Activated CD4-positive, alpha-beta memory T cell treated with anti-CD3 and anti-CD28 coated beads for 36 hours (primary cell): ENCODE data around the gene VDR. TPM values are rescaled to one million over a fixed set of nuclear protein-coding genes. Genes with fewer than 3 reads are reported as not detected.

Experiments used
- CTCF ChIA-PET: fragments of 350-600 bp; sonication (Branson Sonifier 250); formaldehyde crosslinking; loops from one replicate; lab custom pipeline; 2021; ENCODE audit warnings: antibody characterized with exemption, inconsistent platforms; lab: Charles Lee
- POLR2A ChIA-PET: fragments of 350-600 bp; sonication (Branson Sonifier 250); formaldehyde crosslinking; loops from one replicate; lab custom pipeline; 2021; ENCODE audit warnings: antibody characterized with exemption; lab: Charles Lee
- DNase-seq: peaks from one replicate; pipeline ENCODE4 v3.0.0-alpha.2; 2020
- H3K27ac Mint-ChIP-seq: one replicate; pipeline ENCODE4 v1.8.0; 2021; ENCODE audit warnings: mixed read lengths
- H3K27me3 Mint-ChIP-seq: one replicate; pipeline ENCODE4 v1.8.0; 2021; ENCODE audit warnings: mixed read lengths
- H3K36me3 Mint-ChIP-seq: one replicate; pipeline ENCODE4 v1.8.0; 2021; ENCODE audit warnings: mixed read lengths
- H3K4me1 Mint-ChIP-seq: one replicate; pipeline ENCODE4 v1.8.0; 2021; ENCODE audit warnings: low read depth, mixed read lengths
- H3K4me3 Mint-ChIP-seq: one replicate; pipeline ENCODE4 v1.8.0; 2021; ENCODE audit warnings: mild to moderate bottlenecking, mixed read lengths
- H3K9me3 Mint-ChIP-seq: one replicate; pipeline ENCODE4 v1.8.0; 2021; ENCODE audit warnings: mixed read lengths
- intact Hi-C: fragments of 100-400 bp; cut with micrococcal nuclease; formaldehyde crosslinking; loops from one replicate; pipeline ENCODE4 v1.15.1; 2023
- total RNA-seq, 2 experiments: library from RNA; stranded (reverse); gene quantifications; one replicate each; pipeline ENCODE4 v1.2.3, GENCODE V29; 2021

VDR gene
- 100 to 1,000 TPM; 156 TPM for total RNA-seq

DNA sequence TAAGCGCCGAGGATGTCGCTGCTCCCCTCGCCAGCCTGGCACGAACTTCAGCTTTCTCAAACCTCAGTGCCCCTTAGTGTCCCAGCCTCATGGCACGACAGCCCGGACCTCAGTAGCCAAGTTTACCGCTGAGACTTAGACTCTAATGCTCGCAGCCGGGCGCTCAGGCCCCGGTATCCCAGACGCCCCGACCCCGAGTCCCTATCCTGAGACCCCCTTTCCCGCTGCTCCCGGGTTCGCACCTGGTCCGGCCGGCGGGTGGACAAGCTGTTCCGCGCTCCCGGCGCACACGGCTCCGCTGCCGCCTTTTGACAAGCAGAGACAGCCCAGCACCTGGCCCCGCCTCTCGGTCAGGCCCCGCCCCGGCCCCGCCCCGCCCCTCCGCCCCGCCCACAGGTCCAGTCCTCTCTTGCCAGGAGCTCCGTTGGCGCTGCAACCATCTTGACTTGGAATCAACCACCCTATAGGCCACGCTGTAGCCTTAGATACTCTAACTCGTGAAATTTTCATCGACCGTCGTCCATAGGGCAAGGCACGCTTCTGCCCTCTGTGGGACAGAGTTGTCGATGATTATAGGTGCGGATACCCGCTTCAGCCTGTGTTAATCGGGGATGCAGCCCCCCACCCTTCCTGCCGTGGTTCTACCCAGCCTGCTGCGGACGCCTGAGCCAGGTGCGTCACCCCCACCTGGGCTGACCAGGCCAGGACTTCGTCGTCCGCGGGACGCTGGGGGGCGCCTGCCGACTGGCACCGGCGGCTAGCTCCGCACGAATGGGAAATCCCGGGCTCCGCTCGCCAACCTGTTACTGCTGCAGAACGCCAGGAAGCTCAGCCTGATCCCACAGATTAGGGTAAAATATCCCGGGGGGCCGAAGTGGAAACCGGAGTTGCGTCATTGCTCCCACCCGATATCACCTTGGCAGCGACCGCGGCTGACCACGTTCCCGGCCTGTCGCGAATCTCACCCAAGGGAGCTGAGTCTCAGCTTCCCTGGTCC lies at the start of gene VDR:
TSS of gene VDR (minus strand) at position 282 of the 997 bp plus-strand sequence. CDS start 25,881 bp downstream, outside the sequence.
- Mint-ChIP-seq H3K4me3 (peak within 1 kb of the TSS; percentile 97), H3K36me3 (peaks cover 32% of the 10 kb centered on the region), H3K27me3 (peaks cover 7% of the 10 kb centered on the region), H3K9me3 (no peaks in the 10 kb centered on the region), H3K4me1 (peaks cover 41% of the 10 kb centered on the region), H3K27ac (peak within 1 kb of the TSS; percentile 93)
- intact Hi-C loops, result loop anchor here (1.0 to 5.0 kb wide), 8 partner anchors 20 to 1207 kb away; partner anchors contain the start of genes LMBR1L, RPAP3 and SENP1
- CTCF ChIA-PET, result interaction anchor here (0.6 to 4.0 kb wide), 26 partner anchors 9 to 263 kb away, joined by 3 to 34 read pairs (median 4); partner anchors contain the start of gene TMEM106C
- DNase-seq, result peak; percentile 87
- POLR2A ChIA-PET, result interaction anchor here (0.6 to 5.3 kb wide), 21 partner anchors 9 to 1462 kb away, joined by 3 to 76 read pairs (median 4); partner anchors contain the start of genes SENP1, SPATS2 and TMEM106C

DNA sequence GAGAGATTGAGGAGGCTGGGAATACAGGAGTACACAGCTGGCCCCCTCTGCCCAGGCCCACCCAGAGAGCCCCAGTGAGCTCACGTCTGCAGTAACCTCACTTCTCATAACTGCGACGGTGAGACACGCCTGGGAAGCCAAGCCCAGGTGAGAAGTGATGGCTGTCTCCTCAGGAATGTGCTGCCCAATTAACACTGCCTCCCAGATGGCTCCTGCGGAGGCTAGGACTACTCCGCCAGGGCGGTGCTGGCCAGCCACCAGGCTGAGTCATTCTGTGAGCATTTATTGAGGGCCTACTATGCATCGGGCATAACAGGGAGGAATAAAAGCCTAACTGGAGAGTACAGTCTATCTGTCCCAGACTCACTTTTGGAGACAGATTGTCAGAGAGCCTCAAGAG lies 49.3 kb upstream of the VDR start:
- intact Hi-C loops, result no loop called here
- CTCF ChIA-PET, result interaction anchor here (1.9 to 2.4 kb wide), 2 partner anchors 9 to 212 kb away, joined by 8 to 12 read pairs; partner anchors contain the start of gene TMEM106C
- H3K4me1 Mint-ChIP-seq, result peaks cover 5% of the 10 kb centered on the region

DNA sequence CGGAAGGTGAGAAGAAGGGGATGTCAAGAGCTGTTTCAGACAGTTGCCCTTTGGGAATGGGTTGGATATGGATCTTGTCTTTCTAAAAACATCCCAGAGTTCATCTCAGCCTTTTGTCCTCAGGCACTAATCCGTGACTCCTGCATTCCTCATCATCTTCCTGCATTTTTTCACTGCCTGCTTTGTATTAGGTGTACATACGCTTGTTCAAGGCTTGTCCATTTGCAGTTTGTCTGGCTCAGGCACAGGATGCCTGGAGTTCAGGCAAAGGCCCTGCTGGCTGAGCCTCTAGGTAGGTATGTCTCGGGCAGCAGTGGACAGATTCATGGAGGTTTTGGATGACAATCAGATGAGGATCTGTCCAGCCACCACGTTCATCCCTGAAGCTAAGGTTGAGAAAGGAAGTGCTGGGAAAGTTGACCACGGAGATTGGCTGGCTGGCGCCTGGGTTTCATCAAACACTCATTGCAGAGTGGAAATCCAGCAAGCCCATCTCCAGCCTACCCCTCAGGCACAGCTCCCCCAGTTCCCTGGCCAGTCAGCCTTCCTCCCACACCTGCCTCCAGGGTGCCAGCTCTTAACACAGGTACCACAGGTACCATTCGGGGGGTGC lies 46.2 kb upstream of the VDR start:
- CTCF ChIA-PET, result interaction anchor here (0.9 to 2.9 kb wide), 5 partner anchors 12 to 667 kb away, joined by 3 to 13 read pairs (median 4); partner anchors contain the start of gene TMEM106C
- Mint-ChIP-seq H3K9me3 (no peaks in the 10 kb centered on the region), H3K4me3 (no peak overlapping the region), H3K27ac (no peak overlapping the region), H3K36me3 (no peaks in the 10 kb centered on the region), H3K4me1 (peaks cover 5% of the 10 kb centered on the region), H3K27me3 (no peaks in the 10 kb centered on the region)
- no peak for DNase-seq
- POLR2A ChIA-PET, result interaction anchor here (0.7 kb wide), 1 partner anchor 60 kb away, joined by 3 read pairs; no protein-coding TSS in a partner anchor
- intact Hi-C loops, result no loop called here

More for the DNA sequence above, 49.3 kb upstream of the VDR start:
- POLR2A ChIA-PET, result interaction anchor here (0.9 kb wide), 1 partner anchor 94 kb away, joined by 4 read pairs; no protein-coding TSS in a partner anchor
- peaks cover 3% of the 10 kb centered on the region for H3K9me3 Mint-ChIP-seq
- no peak overlapping the region for H3K4me3 Mint-ChIP-seq
- no peaks in the 10 kb centered on the region for H3K27me3 Mint-ChIP-seq
- no peak overlapping the region for H3K27ac Mint-ChIP-seq
- no peaks in the 10 kb centered on the region for H3K36me3 Mint-ChIP-seq
- DNase-seq, result no peak

DNA sequence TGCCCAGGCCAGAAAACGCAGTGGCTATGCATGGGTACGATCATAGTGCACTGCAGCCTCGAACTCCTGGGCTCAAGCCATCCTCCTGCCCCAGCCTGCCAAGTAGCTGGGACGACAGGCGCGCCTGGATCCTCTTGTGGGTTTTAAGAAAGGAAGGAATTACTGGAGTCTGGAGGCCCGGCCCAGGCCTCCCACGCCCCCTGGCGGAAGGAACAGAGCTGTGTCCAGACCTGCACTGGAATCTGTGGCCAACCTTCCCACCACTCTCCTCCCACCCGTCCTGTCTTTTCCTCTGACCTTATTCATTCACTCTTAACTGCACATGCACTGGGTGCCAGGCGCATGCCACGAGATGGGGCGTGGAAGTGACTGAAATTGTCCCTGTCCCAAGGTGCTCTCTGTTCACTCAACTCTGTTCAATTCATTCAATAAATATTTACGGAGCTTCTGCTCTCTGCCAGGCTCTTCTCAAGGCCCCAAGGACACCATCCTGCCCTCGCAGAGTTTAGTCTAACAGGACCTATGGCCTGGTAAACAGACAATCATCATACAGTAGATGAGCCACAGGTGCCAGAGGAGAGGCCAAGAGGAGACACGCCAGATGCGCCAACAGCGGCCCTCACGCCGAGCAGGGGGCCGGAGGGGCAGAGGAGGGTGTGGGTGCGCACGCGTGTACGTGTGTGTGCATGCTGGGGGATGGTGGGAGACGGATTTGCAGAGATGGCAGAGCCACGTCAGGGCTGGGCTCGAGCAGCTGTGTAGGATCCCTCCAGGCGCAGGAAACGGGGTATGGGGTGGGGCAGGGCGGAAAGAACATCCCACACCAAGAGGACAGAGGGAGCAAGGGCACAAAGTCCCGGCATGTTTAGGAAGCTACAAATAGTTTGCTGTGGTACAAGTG lies 44.9 kb upstream of the VDR start:
- H3K27ac Mint-ChIP-seq, result no peak overlapping the region
- no peaks in the 10 kb centered on the region for H3K9me3 Mint-ChIP-seq
- H3K27me3 Mint-ChIP-seq, result peaks cover 3% of the 10 kb centered on the region
- ChIA-PET CTCF (interaction anchor here (0.6 to 2.9 kb wide), 42 partner anchors 9 to 236 kb away, joined by 3 to 15 read pairs (median 4); partner anchors contain the start of genes TMEM106C and VDR), POLR2A (no interaction called here)
- intact Hi-C loops, result loop anchor here (1.0 kb wide), 1 partner anchor 44 kb away; no protein-coding TSS in a partner anchor
- H3K36me3 Mint-ChIP-seq, result no peaks in the 10 kb centered on the region
- H3K4me3 Mint-ChIP-seq, result no peak overlapping the region
- DNase-seq, result peak; percentile 72
- peaks cover 5% of the 10 kb centered on the region for H3K4me1 Mint-ChIP-seq

DNA sequence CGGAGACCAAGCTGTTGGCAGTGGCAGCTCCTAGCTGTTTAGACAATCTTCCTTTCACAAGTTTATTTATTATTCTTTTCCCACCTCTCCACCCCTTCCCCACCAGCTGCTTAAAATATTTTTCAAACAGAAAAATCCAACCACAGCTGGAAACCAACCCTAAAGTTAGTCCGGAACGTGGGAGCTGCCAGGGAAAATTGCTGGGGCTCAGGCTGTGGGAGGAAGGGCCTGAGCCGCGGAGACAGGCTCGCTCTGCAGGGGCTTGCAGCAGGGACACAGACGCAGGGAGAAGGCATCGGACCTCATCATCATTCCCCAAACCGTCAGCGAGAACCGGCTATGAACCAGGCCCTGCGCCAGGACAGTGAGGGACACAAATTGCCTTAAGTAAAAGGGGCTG lies 42.5 kb upstream of the VDR start:
- Mint-ChIP-seq H3K27ac (no peak overlapping the region), H3K9me3 (no peaks in the 10 kb centered on the region), H3K36me3 (no peaks in the 10 kb centered on the region), H3K4me1 (peaks cover 5% of the 10 kb centered on the region), H3K4me3 (no peak overlapping the region), H3K27me3 (peaks cover 13% of the 10 kb centered on the region)
- intact Hi-C loops, result no loop called here
- no peak for DNase-seq
- POLR2A ChIA-PET, result interaction anchor here (0.8 kb wide), 1 partner anchor 149 kb away, joined by 3 read pairs; no protein-coding TSS in a partner anchor
- CTCF ChIA-PET, result interaction anchor here (1.2 to 1.7 kb wide), 3 partner anchors 16 to 107 kb away, joined by 3 to 5 read pairs (median 4); partner anchors contain the start of genes TMEM106C and VDR

DNA sequence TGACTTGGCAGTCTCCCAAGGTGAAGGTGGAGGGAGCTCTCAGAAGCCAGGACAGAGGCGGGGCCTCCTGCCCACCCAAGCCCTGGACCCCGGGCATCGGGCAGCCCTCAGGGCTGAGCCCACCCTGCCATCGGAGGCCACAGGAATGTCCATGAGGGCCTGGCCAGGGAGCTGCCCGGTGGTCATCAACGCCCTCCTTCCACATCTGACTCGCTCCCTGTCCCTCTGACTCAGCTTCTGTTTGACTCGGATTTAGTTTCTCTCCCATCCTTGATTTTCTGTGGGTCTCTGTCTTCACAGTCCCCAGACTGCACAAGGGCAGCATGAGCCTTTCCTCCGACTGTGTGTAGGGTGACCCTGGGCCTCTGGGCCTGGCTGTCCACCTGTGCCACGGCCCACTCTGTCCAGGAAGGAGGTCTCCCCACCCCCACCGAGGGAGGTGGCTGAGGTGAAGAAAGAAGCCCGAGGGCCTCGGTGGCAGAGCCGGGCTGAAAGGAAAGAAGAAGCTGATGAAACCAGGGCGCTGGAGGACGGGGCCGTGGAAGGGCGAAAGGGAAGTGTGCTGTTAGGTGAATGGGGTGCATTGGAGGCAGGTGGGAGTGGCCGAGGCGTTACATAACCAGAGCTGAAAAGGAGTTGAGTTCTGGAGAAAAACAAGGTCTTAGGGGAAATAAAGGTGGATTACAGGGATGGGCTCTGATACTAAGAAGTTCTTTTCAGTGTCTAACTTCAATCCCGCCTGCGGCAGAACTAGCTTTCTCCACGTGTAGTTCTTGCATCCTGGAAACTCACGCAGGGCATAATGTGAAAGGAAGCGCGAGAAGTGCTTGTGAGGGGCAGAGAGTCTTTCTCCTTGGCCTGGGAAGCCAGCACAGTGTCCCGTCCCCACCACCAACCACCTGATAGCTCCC lies 41.9 kb upstream of the VDR start:
- intact Hi-C loops, result no loop called here
- H3K27ac Mint-ChIP-seq, result no peak overlapping the region

DNA sequence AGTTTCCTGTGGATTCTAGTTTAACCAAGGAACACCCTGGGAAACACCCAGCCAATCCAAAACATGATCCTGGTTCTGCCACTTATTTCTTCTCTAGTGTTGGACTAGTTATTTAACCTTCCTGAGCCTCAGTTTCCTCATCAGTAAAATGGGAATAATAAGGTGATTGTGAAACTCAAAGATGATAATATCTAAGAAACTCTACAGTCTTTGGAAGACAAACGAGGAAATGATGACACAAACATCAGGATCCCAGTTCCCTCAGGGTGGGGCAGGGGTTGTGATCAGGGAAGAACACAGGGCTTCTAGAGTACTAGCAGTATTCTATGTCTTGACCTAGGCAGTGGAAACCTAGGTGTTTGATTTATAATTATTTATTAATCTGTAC lies 40.5 kb upstream of the VDR start:
- no peaks in the 10 kb centered on the region for H3K9me3 Mint-ChIP-seq
- H3K36me3 Mint-ChIP-seq, result no peaks in the 10 kb centered on the region
- intact Hi-C loops, result no loop called here
- H3K4me3 Mint-ChIP-seq, result no peak overlapping the region
- peaks cover 28% of the 10 kb centered on the region for H3K27me3 Mint-ChIP-seq
- ChIA-PET POLR2A (no interaction called here), CTCF (no interaction called here)
- H3K4me1 Mint-ChIP-seq, result peaks cover 5% of the 10 kb centered on the region
- no peak for DNase-seq
- no peak overlapping the region for H3K27ac Mint-ChIP-seq

More for the DNA sequence above, 41.9 kb upstream of the VDR start:
- H3K27me3 Mint-ChIP-seq, result peaks cover 18% of the 10 kb centered on the region
- no peaks in the 10 kb centered on the region for H3K36me3 Mint-ChIP-seq
- H3K4me3 Mint-ChIP-seq, result no peak overlapping the region
- ChIA-PET CTCF (interaction anchor here (1.2 to 1.7 kb wide), 3 partner anchors 17 to 107 kb away, joined by 3 to 5 read pairs (median 4); partner anchors contain the start of genes TMEM106C and VDR), POLR2A (interaction anchor here (0.6 to 0.8 kb wide), 2 partner anchors 142 to 148 kb away, joined by 3 read pairs; no protein-coding TSS in a partner anchor)
- H3K9me3 Mint-ChIP-seq, result no peaks in the 10 kb centered on the region
- DNase-seq, result no peak
- peaks cover 5% of the 10 kb centered on the region for H3K4me1 Mint-ChIP-seq

DNA sequence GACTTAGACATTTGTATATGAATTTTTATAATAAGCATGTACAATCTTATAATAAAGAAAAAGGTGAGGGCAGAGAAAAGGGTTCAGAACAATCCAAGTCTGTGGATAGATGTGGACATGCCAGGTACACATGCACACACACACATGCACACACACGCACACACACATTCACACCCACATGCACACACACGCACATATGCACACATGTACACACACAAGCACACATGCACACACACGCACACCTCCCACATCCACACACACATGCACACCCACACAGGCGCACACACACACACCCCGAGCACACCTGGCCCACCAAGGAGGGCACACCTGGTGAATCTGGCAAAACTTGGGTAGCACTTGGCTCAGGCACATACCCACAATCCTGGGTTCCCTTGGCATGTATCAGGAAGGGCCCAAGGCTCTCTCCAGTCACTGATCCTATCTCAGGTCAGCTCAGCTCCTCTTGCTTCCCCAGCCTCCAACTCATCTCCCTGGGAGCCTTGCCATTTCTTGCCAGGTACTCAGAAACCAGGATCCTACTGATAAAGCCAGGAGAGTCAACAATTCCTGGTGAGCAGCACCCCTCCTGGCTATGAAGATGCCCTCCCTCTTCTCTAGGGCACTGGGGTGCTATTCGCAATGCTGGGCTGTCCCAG lies 40.0 kb upstream of the VDR start:
- Mint-ChIP-seq H3K36me3 (no peaks in the 10 kb centered on the region), H3K9me3 (no peaks in the 10 kb centered on the region), H3K4me3 (no peak overlapping the region), H3K4me1 (peaks cover 5% of the 10 kb centered on the region), H3K27ac (no peak overlapping the region), H3K27me3 (peaks cover 30% of the 10 kb centered on the region)
- POLR2A ChIA-PET, result no interaction called here
- no peak for DNase-seq
- CTCF ChIA-PET, result interaction anchor here (1.6 kb wide), 1 partner anchor 18 kb away, joined by 6 read pairs; the partner anchor contains the start of gene TMEM106C
- intact Hi-C loops, result no loop called here

DNA sequence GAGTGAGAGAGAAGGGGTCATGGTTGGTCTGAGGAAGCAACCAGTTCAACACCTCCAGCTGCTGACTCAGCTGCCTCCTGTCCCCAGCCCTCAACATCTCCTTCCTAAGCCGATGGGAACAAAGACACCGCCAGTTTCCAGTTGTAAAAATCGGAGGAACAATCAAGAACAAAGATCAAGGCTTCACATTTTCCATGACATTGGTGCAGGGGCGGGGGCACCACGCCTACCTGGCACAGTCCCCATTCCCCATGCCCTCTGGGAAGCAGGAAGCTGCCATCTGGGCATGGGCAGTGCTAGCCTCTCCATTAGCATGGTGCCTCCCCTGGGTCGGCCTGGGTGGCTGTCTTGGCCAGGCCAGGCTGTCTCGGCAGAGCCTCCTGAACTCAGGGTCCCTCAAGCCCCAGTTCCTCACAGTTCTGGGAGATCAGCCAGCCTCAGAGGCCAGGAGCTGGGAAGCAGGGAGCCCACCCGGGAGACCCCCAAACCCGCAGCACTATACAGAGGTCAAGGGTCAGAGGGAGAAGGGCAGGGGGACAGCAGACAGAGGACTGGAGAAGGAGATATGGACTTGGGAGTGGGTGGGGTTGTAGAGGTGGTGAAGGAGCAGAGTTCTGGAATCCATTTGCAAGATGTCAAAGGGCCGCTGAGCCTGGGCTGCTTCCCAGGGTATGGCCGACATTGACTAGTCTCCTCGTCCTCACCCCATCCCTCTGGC lies 39.0 kb upstream of the VDR start:
- CTCF ChIA-PET, result interaction anchor here (1.6 kb wide), 1 partner anchor 19 kb away, joined by 6 read pairs; the partner anchor contains the start of gene TMEM106C
- Mint-ChIP-seq H3K36me3 (no peaks in the 10 kb centered on the region), H3K9me3 (no peaks in the 10 kb centered on the region), H3K27me3 (peaks cover 30% of the 10 kb centered on the region), H3K4me1 (no peaks in the 10 kb centered on the region), H3K4me3 (no peak overlapping the region), H3K27ac (no peak overlapping the region)
- intact Hi-C loops, result no loop called here
- no peak for DNase-seq
- POLR2A ChIA-PET, result no interaction called here
